Breast epithelium (tissue), 4 donors: Measurements from ENCODE around the gene SPACA4. TPM values are rescaled to one million over a fixed set of nuclear protein-coding genes. Genes with fewer than 3 reads are reported as not detected.

ENCODE experiments used
- DNase-seq, 2 donors: peaks; one replicate each; pipeline ENCODE4 v3.0.0-alpha.2; 2019; ENCODE audit warnings: low spot score in 2 of 2
- H3K27ac ChIP-seq, 2 donors: fragments of 200-600 bp; sonication (generic) in 1 of 2; one replicate each; pipeline ENCODE4 v1.5.1; 2016 to 2019; ENCODE audit warnings: mild to moderate bottlenecking in 1 of 2
- H3K27me3 ChIP-seq, 2 donors: fragments of 200-600 bp; sonication (generic) in 1 of 2; one replicate each; pipeline versions ENCODE4 v1.5.1 to v1.6.0; 2017 to 2019; ENCODE audit warnings: control low read depth in 1 of 2, mild to moderate bottlenecking in 1 of 2
- H3K36me3 ChIP-seq: fragments of 200-600 bp; one replicate; pipeline ENCODE4 v1.5.1; 2019
- H3K4me1 ChIP-seq, 2 donors: fragments of 200-600 bp; sonication (generic); one replicate each; pipeline ENCODE4 v1.5.1; 2016 to 2019; ENCODE audit warnings: control low read depth in 1 of 2
- H3K4me3 ChIP-seq, 3 donors: fragments of 200-600 bp; sonication (generic); 1 replicate in 2 of 3; 2 replicates in 1 of 3; pipeline ENCODE4 v1.5.1; 2016 to 2019; ENCODE audit warnings: mild to moderate bottlenecking in 3 of 3, moderate library complexity in 2 of 3
- H3K9me3 ChIP-seq, 2 donors: fragments of 200-600 bp; sonication (generic) in 1 of 2; one replicate each; pipeline ENCODE4 v1.5.1; 2016 to 2019; ENCODE audit warnings: control low read depth in 1 of 2
- POLR2A ChIP-seq: fragments of 450-650 bp; IDR thresholded peaks from one replicate; pipeline ENCODE4 v1.6.1; 2016; ENCODE audit warnings: antibody characterized with exemption, mild to moderate bottlenecking, moderate library complexity
- POLR2AphosphoS5 ChIP-seq, 3 donors: sonication (generic); formaldehyde crosslinking; IDR thresholded peaks; one replicate each; pipeline ENCODE4 v1.6.1; 2017; ENCODE audit warnings: antibody characterized with exemption in 3 of 3
- intact Hi-C: fragments of 100-400 bp; cut with DNase I; formaldehyde crosslinking; loops from one replicate; pipeline ENCODE4 v1.15.1; 2023; ENCODE audit warnings: low total_unique reads
- total RNA-seq, 3 donors: library from RNA; depleted of rRNA; stranded (reverse); fragments of >200 nt; gene quantifications; one replicate each; pipeline ENCODE4 v1.1.0, GENCODE V29; 2016
- TF ChIP-seq, protein P1 (sequence below), 3 donors: fragments of 450-650 bp; IDR thresholded peaks; one replicate each; pipeline ENCODE4 v1.5.1; 2016 to 2017; ENCODE audit warnings: antibody characterized with exemption in 3 of 3, mild to moderate bottlenecking in 3 of 3, moderate library complexity in 3 of 3

SPACA4 gene
- total RNA-seq, 3 donors from 2014 or later = not detected

GRCh38 chr19:48624791-48625723 is 18.5 kb downstream of the SPACA4 start:
- Histone ChIP-seq H3K27ac (peak overlapping the region; percentile 73 to 82), H3K9me3 (no peaks in the 10 kb centered on the region), H3K4me3 (peak overlapping the region; percentile 34 to 65 (median 50)), H3K27me3 (no peaks in the 10 kb centered on the region), H3K36me3 (no peaks in the 10 kb centered on the region), H3K4me1 (peaks cover 0 to 6% of the 10 kb centered on the region in 2 donors)
- TF ChIP-seq POLR2A (no peak), POLR2AphosphoS5 (IDR thresholded peaks at IDR 0.05) (no peak)
- TF ChIP-seq, protein P1, sequence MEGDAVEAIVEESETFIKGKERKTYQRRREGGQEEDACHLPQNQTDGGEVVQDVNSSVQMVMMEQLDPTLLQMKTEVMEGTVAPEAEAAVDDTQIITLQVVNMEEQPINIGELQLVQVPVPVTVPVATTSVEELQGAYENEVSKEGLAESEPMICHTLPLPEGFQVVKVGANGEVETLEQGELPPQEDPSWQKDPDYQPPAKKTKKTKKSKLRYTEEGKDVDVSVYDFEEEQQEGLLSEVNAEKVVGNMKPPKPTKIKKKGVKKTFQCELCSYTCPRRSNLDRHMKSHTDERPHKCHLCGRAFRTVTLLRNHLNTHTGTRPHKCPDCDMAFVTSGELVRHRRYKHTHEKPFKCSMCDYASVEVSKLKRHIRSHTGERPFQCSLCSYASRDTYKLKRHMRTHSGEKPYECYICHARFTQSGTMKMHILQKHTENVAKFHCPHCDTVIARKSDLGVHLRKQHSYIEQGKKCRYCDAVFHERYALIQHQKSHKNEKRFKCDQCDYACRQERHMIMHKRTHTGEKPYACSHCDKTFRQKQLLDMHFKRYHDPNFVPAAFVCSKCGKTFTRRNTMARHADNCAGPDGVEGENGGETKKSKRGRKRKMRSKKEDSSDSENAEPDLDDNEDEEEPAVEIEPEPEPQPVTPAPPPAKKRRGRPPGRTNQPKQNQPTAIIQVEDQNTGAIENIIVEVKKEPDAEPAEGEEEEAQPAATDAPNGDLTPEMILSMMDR (IDR thresholded peaks at IDR 0.05) = no peak
- intact Hi-C loops = no loop called here
- DNase-seq = no peak

GRCh38 chr19:48625891-48626327 is 19.4 kb downstream of the SPACA4 start:
- Histone ChIP-seq H3K4me3 (no peak overlapping the region), H3K27me3 (no peaks in the 10 kb centered on the region), H3K4me1 (peaks cover 0 to 6% of the 10 kb centered on the region in 2 donors), H3K27ac (peak overlapping the region; percentile 19 to 45), H3K9me3 (no peaks in the 10 kb centered on the region), H3K36me3 (no peaks in the 10 kb centered on the region)
- no peak for TF ChIP-seq POLR2AphosphoS5 (IDR thresholded peaks at IDR 0.05)
- TF ChIP-seq POLR2A = no peak
- TF ChIP-seq, protein P1 (IDR thresholded peaks at IDR 0.05) = no peak
- intact Hi-C loops = no loop called here
- DNase-seq = no peak

GRCh38 chr19:48627201-48627864 is 20.8 kb downstream of the SPACA4 start:
- Histone ChIP-seq H3K4me1 (peaks cover 0 to 6% of the 10 kb centered on the region in 2 donors), H3K27ac (peak overlapping the region in 1 of 2 donors; percentile 2)
- DNase-seq = no peak

GRCh38 chr19:48627865-48628314 is 21.3 kb downstream of the SPACA4 start:
- Histone ChIP-seq H3K27ac (peak overlapping the region; percentile 2 to 64), H3K4me1 (peaks cover 0 to 6% of the 10 kb centered on the region in 2 donors), H3K27me3 (no peaks in the 10 kb centered on the region), H3K9me3 (no peaks in the 10 kb centered on the region), H3K36me3 (no peaks in the 10 kb centered on the region), H3K4me3 (no peak overlapping the region)
- DNase-seq = no peak
- TF ChIP-seq, protein P1 (IDR thresholded peaks at IDR 0.05) = no peak
- no peak for TF ChIP-seq POLR2AphosphoS5 (IDR thresholded peaks at IDR 0.05)
- TF ChIP-seq POLR2A = no peak
- intact Hi-C loops = no loop called here

More at GRCh38 chr19:48627201-48627864, 20.8 kb downstream of the SPACA4 start:
- H3K36me3 ChIP-seq = no peaks in the 10 kb centered on the region
- no peak overlapping the region for H3K4me3 ChIP-seq
- H3K9me3 ChIP-seq = no peaks in the 10 kb centered on the region
- TF ChIP-seq, protein P1 (IDR thresholded peaks at IDR 0.05) = no peak
- TF ChIP-seq POLR2A (no peak), POLR2AphosphoS5 (IDR thresholded peaks at IDR 0.05) (no peak)
- intact Hi-C loops = no loop called here
- H3K27me3 ChIP-seq = no peaks in the 10 kb centered on the region
